ENCODE data around the gene CELA3A.
"Not testable (repeated sequence)": the region's sequence is repeated elsewhere in the genome, so short reads cannot be mapped to it uniquely, and the experiment has no call there.

Gene CELA3A

GRCh38 chr1:22021061-22021460, 19.6 kb downstream of the CELA3A start:
- no peak for DNase-seq

GRCh38 chr1:22024485-22025367, 23.3 kb downstream of the CELA3A start:
- no peak for DNase-seq

- DNase-seq: peak; percentile 53 to 86
Observed at GRCh38 chr1:22025368-22026155, 24.1 kb downstream of the CELA3A start.

GRCh38 chr1:22026924-22027289, 25.4 kb downstream of the CELA3A start:
- DNase-seq: no peak

- DNase-seq: no peak
Observed at GRCh38 chr1:22030057-22030456, 28.6 kb downstream of the CELA3A start.

- no peak for DNase-seq
Observed at GRCh38 chr1:22030473-22030872, 29.0 kb downstream of the CELA3A start.

GRCh38 chr1:22031214-22031962, 29.9 kb downstream of the CELA3A start:
- no peak for DNase-seq

GRCh38 chr1:22034834-22035233, 33.4 kb downstream of the CELA3A start:
- not testable (repeated sequence) for DNase-seq

- DNase-seq: no peak
Observed at GRCh38 chr1:22037520-22037919, 36.1 kb downstream of the CELA3A start.

GRCh38 chr1:22038036-22038435, 36.6 kb downstream of the CELA3A start:
- DNase-seq: no peak

- peak; percentile 9 to 56 for DNase-seq
Observed at GRCh38 chr1:22039594-22040285, 38.3 kb downstream of the CELA3A start.

GRCh38 chr1:22040286-22040623, 38.8 kb downstream of the CELA3A start:
- no peak for DNase-seq

GRCh38 chr1:22041505-22041904, 40.0 kb downstream of the CELA3A start:
- no peak for DNase-seq

- DNase-seq: no peak
Observed at GRCh38 chr1:22043198-22043769, 41.8 kb downstream of the CELA3A start.

- no peak for DNase-seq
Observed at GRCh38 chr1:22044690-22045420, 43.4 kb downstream of the CELA3A start.

- DNase-seq: no peak
Observed at GRCh38 chr1:22045604-22046228, 44.3 kb downstream of the CELA3A start.

- no peak for DNase-seq
Observed at GRCh38 chr1:22048351-22049192, 47.1 kb downstream of the CELA3A start.

- DNase-seq: no peak
Observed at GRCh38 chr1:22050330-22050729, 48.9 kb downstream of the CELA3A start.

GRCh38 chr1:22051607-22052114, 50.2 kb downstream of the CELA3A start:
- no peak for DNase-seq

Measured in SW 1271 (cell line).